Measurements from ENCODE around the gene ATCAY. TPM values are rescaled to one million over a fixed set of nuclear protein-coding genes. Genes with fewer than 3 reads are reported as not detected.
A peak's percentile ranks its signal among the peaks of the same experiment; 100 is the strongest.

The ATCAY gene
- total and polyA plus RNA-seq, 2 of the 4 experiments (the other 2 are of a cell fraction): 0.31 to 0.36 TPM

DNA sequence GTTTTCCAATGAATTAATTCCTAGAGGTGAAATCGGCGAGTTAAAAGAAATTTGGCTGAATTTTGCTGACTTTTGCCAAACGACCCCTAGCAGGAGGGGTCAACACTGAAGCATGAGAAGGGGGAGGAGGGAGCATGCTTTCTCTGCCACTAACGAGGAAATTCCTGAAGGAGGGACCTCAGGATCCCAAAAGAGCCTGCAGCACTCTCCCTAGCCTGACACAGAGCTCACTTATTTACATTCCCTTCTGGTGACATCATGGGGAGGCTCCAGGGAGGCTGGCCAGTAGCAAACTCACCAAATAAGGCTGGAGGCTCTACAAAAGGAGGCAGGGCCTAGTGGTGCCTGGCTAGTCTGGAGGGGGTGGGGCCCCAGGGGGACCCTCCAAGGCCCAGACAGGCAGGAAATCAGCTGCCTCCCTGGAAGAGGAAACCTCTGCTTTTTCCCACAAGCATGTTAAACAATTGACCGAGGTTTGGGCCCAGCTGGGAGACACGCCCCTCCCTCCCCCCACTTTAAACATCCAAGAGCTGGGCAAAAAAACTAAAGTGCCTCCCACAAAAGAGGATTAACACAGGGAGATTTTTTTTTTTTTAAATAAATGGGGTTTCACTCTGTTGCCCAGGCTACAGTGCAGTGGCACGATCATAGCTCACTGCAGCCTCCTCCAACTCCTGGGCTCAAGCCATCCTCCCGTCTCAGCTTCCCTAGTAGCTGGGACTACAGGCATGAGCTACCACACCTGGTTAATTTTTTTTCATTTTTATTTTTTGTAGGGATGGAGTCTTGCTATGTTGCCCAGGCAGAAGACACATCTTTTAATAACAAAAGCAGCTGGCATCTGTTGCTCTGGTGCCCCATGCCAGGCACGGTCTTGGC is 88.3 kb downstream of the ATCAY start:
- Histone ChIP-seq H3K27ac (ENCODE audit: insufficient read depth, low read length) (peak overlapping the region; percentile 99), H4K20me1 (ENCODE audit: insufficient read depth, low read length) (peaks cover 84% of the 10 kb centered on the region), H3K14ac (replicated peaks; ENCODE audit: low read depth, low read length) (peak overlapping the region; percentile 100), H2AK9ac (replicated peaks; ENCODE audit: low read depth, low read length, poor library complexity) (peak overlapping the region; percentile 80), H3K79me1 (ENCODE audit: low read depth in 1 of 2, low read length in 2 of 2) (peaks cover 5 to 51% of the 10 kb centered on the region in 2 experiments; a peak in 2 of 4 replicates), H3K4me2 (ENCODE audit: low read depth, low read length) (peak overlapping the region; percentile 98), H2BK20ac (ENCODE audit: low read depth, low read length) (peak overlapping the region; percentile 47), H3K4ac (ENCODE audit: low read depth, low read length) (peak overlapping the region; percentile 98), H3K56ac (ENCODE audit: extremely low read depth, insufficient read depth, low read length) (peak overlapping the region; percentile 97), H3K4me1 (ENCODE audit: control insufficient read depth, insufficient read depth, low read length) (peaks cover 9% of the 10 kb centered on the region), H2BK5ac (ENCODE audit: low read depth, low read length, poor library complexity, severe bottlenecking) (peak overlapping the region; percentile 98), H3K9ac (ENCODE audit: low read depth, low read length) (peak overlapping the region; percentile 100), H3K9me1 (ENCODE audit: insufficient read depth, low read length) (0 out of 2 replicates have a peak, but pooled peaks cover 16% of the 10 kb centered on the region), H4K91ac (ENCODE audit: insufficient read depth, low read depth, low read length) (peak overlapping the region; percentile 98), H4K8ac (ENCODE audit: low read depth in 2 of 2, low read length in 2 of 2) (peak overlapping the region; percentile 75 to 84), H3K4me3 (ENCODE audit: insufficient read depth, low read depth, low read length) (peak overlapping the region; percentile 81; the same call in 1 of the 2 replicates), H3K27me3 (ENCODE audit: control insufficient read depth, insufficient read depth, low read length) (no peaks in the 10 kb centered on the region), H2AK5ac (ENCODE audit: low read depth, low read length) (peak overlapping the region; percentile 99), H3K36me3 (ENCODE audit: control insufficient read depth, insufficient read depth, low read length) (peaks cover 47% of the 10 kb centered on the region), H3K9me3 (ENCODE audit: control insufficient read depth, insufficient read depth, low read length) (no peaks in the 10 kb centered on the region), H2AFZ (replicated peaks; ENCODE audit: low read length, poor library complexity) (peak overlapping the region; percentile 40), H2BK120ac (ENCODE audit: low read depth, low read length) (peak overlapping the region; percentile 90), H3K23ac (ENCODE audit: low read depth, low read length) (peak overlapping the region; percentile 99), H4K5ac (ENCODE audit: low read depth, low read length) (peak overlapping the region; percentile 77; the same call in 1 of the 2 replicates), H3K18ac (ENCODE audit: low read depth, low read length) (peak overlapping the region; percentile 93), H2BK15ac (ENCODE audit: low read depth, low read length) (peak overlapping the region; percentile 98; the same call in 2 of the 3 replicates)
- WGBS, 2 experiments (ENCODE audit: extremely low coverage in 2 of 2, insufficient read length in 1 of 2): 0% methylated on average over 1 of the region's 9 CpGs; no CpG with 5 or more reads in 1 of the 2 experiments
- peak; percentile 75 for ATAC-seq (ENCODE audit: low read depth)
- ChIA-PET CTCF (interaction anchor here (1.1 to 2.2 kb wide), 2 partner anchors 17 to 19 kb away, joined by 5 to 8 read pairs; partner anchors contain the start of gene EEF2), POLR2A (ENCODE audit: unreplicated experiment) (interaction anchor here (0.6 to 1.0 kb wide), 4 partner anchors 12 to 173 kb away, joined by 3 to 6 read pairs (median 3); partner anchors contain the start of gene EEF2)
- DNase-seq: peak; percentile 100
- dilution Hi-C loops (cut with HindIII; ENCODE audit: low sequenced_read_pairs, unreplicated experiment) (no loop called here), in situ Hi-C loops (cut with MboI; ENCODE audit: low sequenced_read_pairs) (no loop called here), intact Hi-C loops (cut with micrococcal nuclease) (loop anchor here (5.0 kb wide), 1 partner anchor 301 kb away; no protein-coding TSS in a partner anchor)
- BruUV-seq (replicated peaks): no TSS peak
- TF ChIP-seq RFX5 (IDR thresholded peaks at IDR 0.05; ENCODE audit: low read depth, low read length) (peak; percentile 22; the same call in 1 of the 2 replicates), RCOR1 (IDR thresholded peaks at IDR 0.05; ENCODE audit: insufficient replicate concordance, low read length) (peak; percentile 18), POLR2A (IDR thresholded peaks at IDR 0.05; ENCODE audit: low read depth, low read length) (peak; percentile 54), FOS (IDR thresholded peaks at IDR 0.05; ENCODE audit: low read depth, low read length) (peak; percentile 84), SMC3 (IDR thresholded peaks at IDR 0.05; ENCODE audit: low read depth, low read length) (no peak), RAD21 (IDR thresholded peaks at IDR 0.05; ENCODE audit: low read length) (peak; percentile 17; the same call in 1 of the 2 replicates), MAZ (IDR thresholded peaks at IDR 0.05; ENCODE audit: borderline replicate concordance, low read depth, low read length) (peak; percentile 75), CEBPB (IDR thresholded peaks at IDR 0.05; ENCODE audit: low read depth, low read length) (no peak; the same call in 1 of the 2 replicates), BHLHE40 (IDR thresholded peaks at IDR 0.05; ENCODE audit: low read depth, low read length) (0 out of 2 replicates have a peak, but pooled peaks have one; percentile 37)
- TF ChIP-seq, protein P1, sequence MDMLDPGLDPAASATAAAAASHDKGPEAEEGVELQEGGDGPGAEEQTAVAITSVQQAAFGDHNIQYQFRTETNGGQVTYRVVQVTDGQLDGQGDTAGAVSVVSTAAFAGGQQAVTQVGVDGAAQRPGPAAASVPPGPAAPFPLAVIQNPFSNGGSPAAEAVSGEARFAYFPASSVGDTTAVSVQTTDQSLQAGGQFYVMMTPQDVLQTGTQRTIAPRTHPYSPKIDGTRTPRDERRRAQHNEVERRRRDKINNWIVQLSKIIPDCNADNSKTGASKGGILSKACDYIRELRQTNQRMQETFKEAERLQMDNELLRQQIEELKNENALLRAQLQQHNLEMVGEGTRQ (IDR thresholded peaks at IDR 0.05; ENCODE audit: low read depth, low read length): 0 out of 2 replicates have a peak, but pooled peaks have one; percentile 6
- TF ChIP-seq, protein P2, sequence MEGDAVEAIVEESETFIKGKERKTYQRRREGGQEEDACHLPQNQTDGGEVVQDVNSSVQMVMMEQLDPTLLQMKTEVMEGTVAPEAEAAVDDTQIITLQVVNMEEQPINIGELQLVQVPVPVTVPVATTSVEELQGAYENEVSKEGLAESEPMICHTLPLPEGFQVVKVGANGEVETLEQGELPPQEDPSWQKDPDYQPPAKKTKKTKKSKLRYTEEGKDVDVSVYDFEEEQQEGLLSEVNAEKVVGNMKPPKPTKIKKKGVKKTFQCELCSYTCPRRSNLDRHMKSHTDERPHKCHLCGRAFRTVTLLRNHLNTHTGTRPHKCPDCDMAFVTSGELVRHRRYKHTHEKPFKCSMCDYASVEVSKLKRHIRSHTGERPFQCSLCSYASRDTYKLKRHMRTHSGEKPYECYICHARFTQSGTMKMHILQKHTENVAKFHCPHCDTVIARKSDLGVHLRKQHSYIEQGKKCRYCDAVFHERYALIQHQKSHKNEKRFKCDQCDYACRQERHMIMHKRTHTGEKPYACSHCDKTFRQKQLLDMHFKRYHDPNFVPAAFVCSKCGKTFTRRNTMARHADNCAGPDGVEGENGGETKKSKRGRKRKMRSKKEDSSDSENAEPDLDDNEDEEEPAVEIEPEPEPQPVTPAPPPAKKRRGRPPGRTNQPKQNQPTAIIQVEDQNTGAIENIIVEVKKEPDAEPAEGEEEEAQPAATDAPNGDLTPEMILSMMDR (conservative IDR thresholded peaks at IDR 0.05; ENCODE audit: low read depth, low read length): no peak
- TF ChIP-seq, protein P3, sequence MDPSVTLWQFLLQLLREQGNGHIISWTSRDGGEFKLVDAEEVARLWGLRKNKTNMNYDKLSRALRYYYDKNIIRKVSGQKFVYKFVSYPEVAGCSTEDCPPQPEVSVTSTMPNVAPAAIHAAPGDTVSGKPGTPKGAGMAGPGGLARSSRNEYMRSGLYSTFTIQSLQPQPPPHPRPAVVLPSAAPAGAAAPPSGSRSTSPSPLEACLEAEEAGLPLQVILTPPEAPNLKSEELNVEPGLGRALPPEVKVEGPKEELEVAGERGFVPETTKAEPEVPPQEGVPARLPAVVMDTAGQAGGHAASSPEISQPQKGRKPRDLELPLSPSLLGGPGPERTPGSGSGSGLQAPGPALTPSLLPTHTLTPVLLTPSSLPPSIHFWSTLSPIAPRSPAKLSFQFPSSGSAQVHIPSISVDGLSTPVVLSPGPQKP (IDR thresholded peaks at IDR 0.05; ENCODE audit: borderline replicate concordance, low read depth, low read length): no peak
